Measurements from ENCODE around the gene LYPD1. TPM values are rescaled to one million over a fixed set of nuclear protein-coding genes. Genes with fewer than 3 reads are reported as not detected.

Gene LYPD1
- total RNA-seq, 2 donors from 2014 or later = 0.28 TPM; not detected in 1

DNA sequence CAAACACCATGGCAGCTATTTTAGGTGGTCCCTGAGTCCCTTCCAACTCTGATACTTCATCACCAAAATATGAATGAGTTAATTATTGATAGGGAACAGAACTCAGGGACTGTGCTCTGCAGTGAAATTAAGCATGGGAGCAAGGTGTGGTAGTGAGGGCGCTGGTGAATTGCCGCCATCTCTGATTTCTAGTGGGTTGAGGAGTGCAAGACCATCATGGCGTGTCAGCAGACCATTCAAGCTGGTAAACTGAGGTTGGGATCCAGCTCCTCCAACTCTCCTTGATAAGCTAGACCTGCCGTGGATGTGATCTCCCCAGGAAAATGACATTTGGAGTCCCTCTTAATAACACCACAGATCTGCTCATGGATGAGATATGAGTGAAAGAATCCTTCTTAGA lies 70.4 kb downstream of the LYPD1 start:
- Histone ChIP-seq H3K9me3 (no peaks in the 10 kb centered on the region), H3K27ac (no peak overlapping the region), H3K4me3 (no peak overlapping the region), H3K36me3 (no peaks in the 10 kb centered on the region), H3K4me1 (ENCODE audit: control insufficient read depth in 1 of 2, low read depth in 2 of 2) (no peaks in the 10 kb centered on the region), H3K27me3 (replicated peaks; ENCODE audit: insufficient read depth) (no peaks in the 10 kb centered on the region)
- TF ChIP-seq, protein P1, sequence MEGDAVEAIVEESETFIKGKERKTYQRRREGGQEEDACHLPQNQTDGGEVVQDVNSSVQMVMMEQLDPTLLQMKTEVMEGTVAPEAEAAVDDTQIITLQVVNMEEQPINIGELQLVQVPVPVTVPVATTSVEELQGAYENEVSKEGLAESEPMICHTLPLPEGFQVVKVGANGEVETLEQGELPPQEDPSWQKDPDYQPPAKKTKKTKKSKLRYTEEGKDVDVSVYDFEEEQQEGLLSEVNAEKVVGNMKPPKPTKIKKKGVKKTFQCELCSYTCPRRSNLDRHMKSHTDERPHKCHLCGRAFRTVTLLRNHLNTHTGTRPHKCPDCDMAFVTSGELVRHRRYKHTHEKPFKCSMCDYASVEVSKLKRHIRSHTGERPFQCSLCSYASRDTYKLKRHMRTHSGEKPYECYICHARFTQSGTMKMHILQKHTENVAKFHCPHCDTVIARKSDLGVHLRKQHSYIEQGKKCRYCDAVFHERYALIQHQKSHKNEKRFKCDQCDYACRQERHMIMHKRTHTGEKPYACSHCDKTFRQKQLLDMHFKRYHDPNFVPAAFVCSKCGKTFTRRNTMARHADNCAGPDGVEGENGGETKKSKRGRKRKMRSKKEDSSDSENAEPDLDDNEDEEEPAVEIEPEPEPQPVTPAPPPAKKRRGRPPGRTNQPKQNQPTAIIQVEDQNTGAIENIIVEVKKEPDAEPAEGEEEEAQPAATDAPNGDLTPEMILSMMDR (IDR thresholded peaks at IDR 0.05) = no peak
- DNase-seq (ENCODE audit: low spot score) (no peak), ATAC-seq (ENCODE audit: insufficient number of reproducible peaks, low FRiP score, low read depth) (no peak)

- Histone ChIP-seq H3K4me3 (no peak overlapping the region), H3K27me3 (replicated peaks; ENCODE audit: insufficient read depth) (no peaks in the 10 kb centered on the region), H3K9me3 (no peaks in the 10 kb centered on the region), H3K27ac (no peak overlapping the region), H3K36me3 (no peaks in the 10 kb centered on the region), H3K4me1 (ENCODE audit: control insufficient read depth in 1 of 2, low read depth in 2 of 2) (no peaks in the 10 kb centered on the region)
- DNase-seq (ENCODE audit: low spot score) (no peak), ATAC-seq (ENCODE audit: insufficient number of reproducible peaks, low FRiP score, low read depth) (no peak)
- TF ChIP-seq, protein P1 (IDR thresholded peaks at IDR 0.05) = no peak
Measured at GRCh38 chr2:132598536-132598935, 71.5 kb downstream of the LYPD1 start.

DNA sequence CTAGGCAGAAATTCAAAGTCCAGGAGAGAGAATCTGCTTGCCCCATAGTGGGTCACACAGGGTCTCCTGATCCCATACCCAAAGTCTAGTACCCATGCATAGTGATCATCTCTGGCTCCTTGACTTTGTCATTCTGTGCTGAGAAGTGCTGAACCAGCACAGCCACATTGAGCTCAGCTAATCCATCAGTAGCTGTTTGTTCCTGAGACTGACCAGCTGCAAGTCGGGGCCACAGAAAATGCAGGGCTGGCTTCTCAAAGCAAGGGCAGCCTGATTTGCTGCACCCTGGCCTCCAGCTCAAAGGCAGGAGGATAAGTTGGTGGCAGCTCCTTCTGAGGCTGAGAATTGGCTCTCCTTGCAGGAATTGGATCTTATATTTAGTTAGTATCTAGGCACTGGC lies 72.2 kb downstream of the LYPD1 start:
- H3K27ac ChIP-seq = no peak overlapping the region
- no peaks in the 10 kb centered on the region for H3K9me3 ChIP-seq
- H3K4me3 ChIP-seq = no peak overlapping the region
- no peaks in the 10 kb centered on the region for H3K27me3 ChIP-seq (replicated peaks; ENCODE audit: insufficient read depth)
- no peaks in the 10 kb centered on the region for H3K36me3 ChIP-seq
- H3K4me1 ChIP-seq (ENCODE audit: control insufficient read depth in 1 of 2, low read depth in 2 of 2) = no peaks in the 10 kb centered on the region
- DNase-seq (ENCODE audit: low spot score) (no peak), ATAC-seq (ENCODE audit: insufficient number of reproducible peaks, low FRiP score, low read depth) (no peak)
- TF ChIP-seq, protein P1 (IDR thresholded peaks at IDR 0.05) = no peak

DNA sequence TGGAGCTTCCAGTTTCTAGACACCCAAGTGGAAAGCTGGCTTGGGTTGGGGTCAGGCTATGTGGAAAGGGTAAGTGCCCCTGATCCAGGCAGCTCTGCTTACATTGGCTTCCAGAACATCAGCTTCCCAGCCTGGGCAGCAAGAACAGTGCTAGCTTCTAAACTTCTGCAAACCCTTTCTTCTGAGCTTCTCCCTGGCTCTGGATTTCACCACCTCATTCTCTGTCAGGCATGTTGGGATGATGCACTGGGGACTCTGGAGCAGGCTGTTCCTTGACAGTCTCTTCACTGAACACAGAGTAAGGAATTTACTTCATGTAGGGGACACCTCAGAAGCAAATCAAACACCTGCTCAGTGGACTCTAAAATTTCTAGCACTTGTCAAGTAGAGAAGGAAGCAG lies 72.8 kb downstream of the LYPD1 start:
- ATAC-seq (ENCODE audit: insufficient number of reproducible peaks, low FRiP score, low read depth) = no peak
- no peak overlapping the region for H3K27ac ChIP-seq

GRCh38 chr2:132595693-132596092 lies 74.3 kb downstream of the LYPD1 start:
- H3K9me3 ChIP-seq = no peaks in the 10 kb centered on the region
- no peak overlapping the region for H3K4me3 ChIP-seq
- no peaks in the 10 kb centered on the region for H3K27me3 ChIP-seq (replicated peaks; ENCODE audit: insufficient read depth)
- no peaks in the 10 kb centered on the region for H3K36me3 ChIP-seq
- no peak for ATAC-seq (ENCODE audit: insufficient number of reproducible peaks, low FRiP score, low read depth)
- TF ChIP-seq, protein P1 (IDR thresholded peaks at IDR 0.05) = no peak
- DNase-seq (ENCODE audit: low spot score) = no peak
- no peaks in the 10 kb centered on the region for H3K4me1 ChIP-seq (ENCODE audit: control insufficient read depth in 1 of 2, low read depth in 2 of 2)
- no peak overlapping the region for H3K27ac ChIP-seq

More for the DNA sequence above, 72.8 kb downstream of the LYPD1 start:
- TF ChIP-seq, protein P1 (IDR thresholded peaks at IDR 0.05) = no peak
- Histone ChIP-seq H3K9me3 (no peaks in the 10 kb centered on the region), H3K27me3 (replicated peaks; ENCODE audit: insufficient read depth) (no peaks in the 10 kb centered on the region), H3K4me1 (ENCODE audit: control insufficient read depth in 1 of 2, low read depth in 2 of 2) (no peaks in the 10 kb centered on the region), H3K36me3 (no peaks in the 10 kb centered on the region), H3K4me3 (no peak overlapping the region)
- DNase-seq (ENCODE audit: low spot score) = no peak
